Ramos (cell line): ENCODE data around the gene CDH4.

Experiments
- in situ Hi-C: fragments of 300-500 bp; cut with MboI; formaldehyde crosslinking; loops from one replicate; pipeline ENCODE4 v1.14.3; 2022; ENCODE audit warnings: low sequenced_read_pairs; ENCODE audit not compliant: unreplicated experiment

Gene CDH4

DNA sequence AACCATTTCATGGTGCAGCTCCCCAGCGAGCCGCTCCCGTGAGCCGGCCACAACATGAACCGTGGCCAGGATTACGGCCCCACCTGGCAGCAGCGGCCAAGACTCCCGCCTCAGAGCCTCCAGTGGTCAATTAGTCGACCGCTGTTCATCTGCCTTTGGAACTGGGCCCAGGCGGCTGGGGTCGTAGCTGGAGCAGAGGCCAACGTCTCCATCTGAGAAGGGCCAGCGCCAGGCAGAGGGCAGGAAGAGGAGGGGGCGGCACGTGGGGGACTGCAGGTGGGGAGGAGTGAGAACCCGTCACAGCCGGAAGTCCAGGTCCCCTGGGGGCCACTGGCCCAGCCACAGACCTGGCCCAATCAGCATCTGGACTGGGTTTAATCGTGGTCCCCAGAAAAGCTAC, 629.4 kb downstream of the CDH4 start:
- in situ Hi-C loops: no loop called here

- in situ Hi-C loops: no loop called here
These were observed 629.8 kb downstream of the CDH4 start for GRCh38 chr20:61881861-61882260.

DNA sequence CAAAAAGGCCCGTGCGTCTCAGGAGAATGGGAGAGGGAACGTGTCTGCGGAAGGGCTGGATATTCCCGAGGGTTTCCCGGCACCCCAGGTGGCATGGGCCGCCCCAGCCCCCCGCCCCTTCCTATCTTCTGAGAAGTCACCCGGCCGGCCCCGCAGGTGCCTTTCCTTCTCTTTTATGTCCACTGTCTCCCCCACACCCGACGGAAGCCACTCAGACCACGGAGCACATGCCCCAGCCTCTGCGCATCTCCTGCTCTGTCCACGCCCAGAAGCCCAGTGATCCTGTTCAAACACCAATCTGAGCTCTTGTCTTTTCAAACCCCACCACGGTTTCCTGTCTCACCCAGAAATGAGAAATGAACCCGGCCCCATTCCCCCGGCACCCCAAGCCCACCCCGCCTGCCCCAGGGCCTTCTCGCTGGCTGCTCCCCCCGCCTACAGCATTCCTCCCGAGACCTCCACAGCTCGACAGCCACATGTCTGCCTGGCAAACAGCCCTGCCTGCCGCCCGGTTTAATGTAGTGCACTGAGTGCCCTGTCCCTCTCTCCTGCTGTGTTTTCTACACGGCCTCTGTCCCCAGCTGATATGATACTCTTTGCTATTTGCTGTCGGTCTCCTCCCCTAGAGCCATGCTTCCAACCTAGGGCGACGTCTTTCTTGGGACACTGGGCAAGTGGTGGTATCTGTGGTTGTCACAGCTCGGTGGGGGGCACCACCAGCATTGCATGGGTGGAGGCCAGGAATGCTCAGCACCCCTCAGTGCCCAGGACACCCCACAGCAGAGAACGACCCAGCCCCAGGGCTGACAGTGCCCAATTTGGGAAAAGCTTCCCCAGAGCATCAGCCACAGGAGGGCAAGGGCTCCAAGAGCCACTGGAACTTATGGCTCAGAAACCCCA, 630.9 kb downstream of the CDH4 start:
- in situ Hi-C loops: no loop called here

- in situ Hi-C loops: no loop called here
These were observed 631.9 kb downstream of the CDH4 start for GRCh38 chr20:61883857-61884393.

GRCh38 chr20:61884571-61885389, 632.7 kb downstream of the CDH4 start:
- in situ Hi-C loops: no loop called here

DNA sequence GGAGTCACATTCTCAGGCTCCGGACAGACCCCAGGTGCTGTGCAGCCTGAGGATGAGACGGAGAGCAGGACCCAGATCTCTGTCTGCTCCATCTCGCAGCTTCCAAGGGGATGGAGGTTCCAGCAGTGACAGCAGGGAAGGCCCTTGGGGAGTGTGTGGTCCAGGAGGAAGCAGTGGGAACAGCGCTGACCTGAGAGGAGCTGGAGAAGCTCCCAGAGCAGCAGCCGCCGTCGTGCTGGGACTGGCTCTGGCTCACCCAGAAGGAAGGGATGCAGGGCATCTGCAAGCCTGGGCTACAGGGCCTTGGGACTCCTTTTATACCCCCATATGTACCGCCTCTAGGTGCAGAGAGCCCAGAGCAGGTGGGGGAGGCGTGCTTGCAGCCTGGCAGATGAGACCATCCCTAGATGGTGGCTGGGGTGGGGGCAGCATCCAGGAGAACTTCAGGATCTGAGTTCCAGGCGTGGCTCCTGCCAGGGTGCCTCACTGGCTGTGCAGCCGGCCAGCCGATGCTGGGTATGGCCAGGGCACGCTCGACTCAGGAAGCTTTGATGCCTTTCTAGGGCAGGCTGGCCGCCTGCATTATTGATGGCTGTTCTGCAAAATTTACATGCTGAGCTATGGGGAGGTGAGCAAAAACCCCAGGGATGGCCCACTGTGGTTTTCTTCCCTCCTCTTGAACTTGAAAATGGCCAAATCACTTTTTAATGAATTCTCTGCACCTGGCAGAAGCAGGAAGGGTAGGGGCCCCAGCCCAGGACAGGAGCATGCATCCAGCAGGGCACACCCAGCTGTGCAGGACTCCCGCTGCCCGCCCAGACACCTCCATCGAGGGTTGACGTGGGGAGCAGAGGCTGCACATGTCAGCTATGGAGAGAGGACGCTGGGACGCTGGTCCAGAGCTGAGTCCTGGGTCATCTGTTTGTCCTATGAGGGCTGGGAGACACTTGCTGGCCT, 634.0 kb downstream of the CDH4 start:
- in situ Hi-C loops: no loop called here

DNA sequence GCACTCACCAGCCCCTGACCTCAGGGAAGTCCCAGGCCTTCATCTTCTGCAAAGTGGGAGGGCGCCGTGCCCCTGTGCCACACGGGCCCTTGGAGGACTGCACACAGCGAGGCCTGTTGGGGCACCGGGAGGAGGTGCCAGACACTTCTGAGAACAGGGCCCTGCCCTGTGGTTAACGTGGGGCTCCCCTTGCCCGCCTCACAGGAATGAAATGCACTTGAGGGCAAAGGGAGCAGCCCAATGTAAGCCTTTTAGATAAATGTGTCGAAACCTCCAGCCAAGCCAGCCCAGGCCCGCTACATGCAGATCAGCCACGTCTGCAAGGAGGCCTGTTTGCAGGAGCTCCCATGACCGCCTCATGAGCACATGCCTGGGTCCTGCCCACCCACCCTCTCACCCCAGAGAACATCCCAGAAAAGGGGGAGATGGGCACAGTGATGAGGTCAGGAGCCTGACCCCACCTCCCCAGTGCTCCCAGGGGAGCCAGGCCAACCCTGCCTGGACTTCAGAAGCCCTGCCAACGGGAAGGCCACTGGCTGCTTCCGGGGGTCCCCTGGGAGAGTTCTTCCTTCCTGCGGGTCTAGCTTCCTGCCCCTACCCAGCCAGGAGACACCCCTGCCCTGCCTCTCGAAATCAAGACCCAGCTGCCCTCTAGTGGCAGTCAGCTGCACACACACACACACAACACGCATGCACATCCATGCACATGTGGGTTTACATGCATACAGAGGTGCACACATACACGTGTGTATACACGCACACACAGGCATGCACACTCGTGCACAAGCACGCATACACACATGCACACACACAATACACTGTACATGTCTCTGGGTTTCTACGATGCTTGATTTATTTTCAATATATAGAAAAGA, 634.9 kb downstream of the CDH4 start:
- in situ Hi-C loops: no loop called here

- in situ Hi-C loops: no loop called here
These were observed 635.6 kb downstream of the CDH4 start for GRCh38 chr20:61887596-61888093.

- in situ Hi-C loops: no loop called here
These were observed 636.2 kb downstream of the CDH4 start for GRCh38 chr20:61888101-61888865.

DNA sequence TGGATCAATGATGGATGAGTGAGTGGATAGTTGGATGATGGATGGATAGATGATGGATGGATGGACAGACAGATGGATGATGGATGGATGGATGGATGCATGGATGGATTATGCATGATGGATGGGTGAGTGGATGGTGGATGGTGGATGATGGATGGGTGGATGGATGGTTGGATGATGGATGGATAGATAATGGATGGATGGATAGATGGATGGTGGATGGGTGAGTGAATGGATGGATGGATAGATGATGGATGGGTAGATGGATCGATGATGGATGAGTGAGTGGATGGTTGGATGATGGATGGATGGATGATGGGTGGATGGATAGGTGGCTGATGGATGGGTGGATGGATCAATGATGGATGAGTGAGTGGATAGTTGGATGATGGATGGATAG, 637.6 kb downstream of the CDH4 start:
- in situ Hi-C loops: no loop called here

GRCh38 chr20:61890210-61890609, 638.1 kb downstream of the CDH4 start:
- in situ Hi-C loops: no loop called here

- in situ Hi-C loops: no loop called here
These were observed 639.4 kb downstream of the CDH4 start for GRCh38 chr20:61891476-61891875.

- in situ Hi-C loops: no loop called here
These were observed 640.0 kb downstream of the CDH4 start for GRCh38 chr20:61891916-61892649.

GRCh38 chr20:61895016-61895415, 643.0 kb downstream of the CDH4 start:
- in situ Hi-C loops: no loop called here

GRCh38 chr20:61895686-61896057, 643.6 kb downstream of the CDH4 start:
- in situ Hi-C loops: no loop called here

DNA sequence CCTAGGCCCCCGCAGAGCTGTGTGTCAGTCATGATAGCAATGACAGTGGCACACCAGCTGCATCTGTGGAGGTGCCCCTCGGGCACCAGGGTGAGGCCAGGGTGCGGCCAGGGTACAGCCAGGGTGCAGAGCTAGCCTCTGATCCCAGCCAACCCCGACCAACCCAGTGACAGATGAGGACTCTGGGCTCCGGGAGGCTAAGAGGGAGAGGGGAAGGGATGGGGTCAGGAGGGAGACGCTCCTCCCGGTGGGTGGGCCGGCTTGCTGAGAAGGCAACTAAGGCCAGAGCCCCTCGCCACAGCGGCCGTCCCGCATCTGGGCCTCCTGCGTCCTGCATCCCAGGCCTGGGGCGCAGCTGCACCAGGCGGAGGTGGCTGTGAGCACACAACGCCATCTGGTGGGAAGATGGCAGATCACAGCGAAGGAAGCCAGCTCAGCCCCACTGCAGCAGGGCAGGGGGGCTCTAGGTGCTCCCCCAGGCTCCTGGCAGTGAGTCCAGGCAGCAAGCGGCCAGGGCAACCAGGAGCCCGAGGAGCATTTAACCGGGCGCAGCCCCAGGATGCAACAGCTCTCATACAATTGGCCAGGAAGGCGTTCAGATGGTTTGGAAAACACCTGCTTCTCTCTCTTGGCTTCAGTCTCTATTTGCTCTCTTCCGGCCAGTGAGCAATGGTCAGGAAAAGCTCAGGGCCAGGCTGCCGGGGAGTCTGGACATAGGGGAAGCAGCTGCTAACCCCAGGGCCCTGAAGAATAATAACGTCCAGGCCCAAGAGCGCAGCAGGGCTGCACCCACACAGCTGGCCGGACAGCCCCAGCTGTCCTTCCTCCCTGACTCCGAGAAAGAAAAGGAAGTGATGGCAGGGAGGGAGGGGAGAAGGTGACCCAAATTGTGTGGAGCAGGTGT, 644.2 kb downstream of the CDH4 start:
- in situ Hi-C loops: no loop called here
